Rectal smooth muscle tissue (tissue), 1 donor: Measurements from ENCODE around the gene TOR1B.
A peak's percentile ranks its signal among the peaks of the same experiment; 100 is the strongest.
"Not testable (repeated sequence)": the region's sequence is repeated elsewhere in the genome, so short reads cannot be mapped to it uniquely, and the experiment has no call there.

Source experiments
- H3K27ac ChIP-seq: one replicate; pipeline ENCODE4 v1.7.0; 2013; ENCODE audit warnings: low read depth, low read length, inconsistent platforms
- H3K27me3 ChIP-seq: one replicate; pipeline ENCODE4 v1.7.0; 2013; ENCODE audit warnings: low read length; ENCODE audit not compliant: control insufficient read depth, insufficient read depth
- H3K36me3 ChIP-seq: one replicate; pipeline ENCODE4 v1.7.0; 2013; ENCODE audit warnings: low read length; ENCODE audit not compliant: control insufficient read depth, insufficient read depth
- H3K4me1 ChIP-seq: one replicate; pipeline ENCODE4 v1.7.0; 2013; ENCODE audit warnings: low read length; ENCODE audit not compliant: control insufficient read depth, insufficient read depth
- H3K4me3 ChIP-seq: one replicate; pipeline ENCODE4 v1.7.0; 2013; ENCODE audit warnings: low read length
- H3K9ac ChIP-seq: one replicate; pipeline ENCODE4 v1.7.0; 2013; ENCODE audit warnings: low read length

TOR1B gene

DNA sequence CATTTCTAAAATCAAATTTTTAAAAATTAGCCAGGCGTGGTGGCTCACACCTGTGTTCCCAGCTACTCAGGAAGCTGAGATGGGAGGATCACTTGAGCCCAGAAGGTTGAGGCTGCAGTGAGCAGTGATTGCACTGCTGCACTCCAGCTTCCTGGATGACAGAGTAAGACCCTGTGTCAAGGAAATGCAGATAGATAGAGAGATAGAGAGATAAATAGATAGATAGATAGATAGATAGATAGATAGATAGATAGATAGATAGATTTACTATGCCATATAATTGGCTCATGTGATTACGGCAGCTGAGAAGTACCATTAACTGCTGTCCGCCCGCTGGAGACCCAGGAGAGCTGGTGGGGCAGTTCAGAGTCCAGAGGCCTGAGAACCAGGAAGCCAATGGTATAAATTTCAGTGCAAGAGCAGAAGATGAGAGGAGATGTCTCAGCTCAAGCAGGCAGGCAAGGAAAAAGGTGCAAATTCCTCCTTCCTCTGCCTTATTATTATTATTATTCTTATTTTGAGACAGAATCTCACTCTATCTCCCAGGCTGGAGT, 37.1 kb upstream of the TOR1B start:
- H3K36me3 ChIP-seq = no peaks in the 10 kb centered on the region
- H3K4me3 ChIP-seq = no peak overlapping the region
- H3K9ac ChIP-seq = no peak overlapping the region
- no peak overlapping the region for H3K27ac ChIP-seq
- no peaks in the 10 kb centered on the region for H3K27me3 ChIP-seq
- no peaks in the 10 kb centered on the region for H3K4me1 ChIP-seq

DNA sequence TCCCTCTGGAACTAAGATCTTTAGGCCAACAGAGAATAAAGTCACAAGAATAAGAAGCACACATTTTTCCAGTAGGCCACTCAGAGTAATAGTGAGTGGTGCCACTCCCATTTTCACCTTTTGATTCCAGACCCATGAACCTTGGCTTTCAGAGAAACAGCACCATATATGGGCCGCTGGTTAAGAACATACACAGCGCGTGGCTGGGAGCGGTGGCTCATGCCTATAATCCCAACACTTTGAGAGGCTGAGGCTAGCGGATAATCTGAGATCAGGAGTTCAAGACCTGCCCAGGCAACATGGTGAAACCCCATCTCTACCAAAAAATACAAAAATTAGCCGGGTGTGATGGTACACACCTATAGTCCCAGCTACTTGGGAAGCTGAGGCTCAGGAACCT, 34.5 kb upstream of the TOR1B start:
- Histone ChIP-seq H3K4me1 (no peaks in the 10 kb centered on the region), H3K9ac (no peak overlapping the region), H3K36me3 (no peaks in the 10 kb centered on the region), H3K27me3 (no peaks in the 10 kb centered on the region), H3K4me3 (no peak overlapping the region), H3K27ac (no peak overlapping the region)

DNA sequence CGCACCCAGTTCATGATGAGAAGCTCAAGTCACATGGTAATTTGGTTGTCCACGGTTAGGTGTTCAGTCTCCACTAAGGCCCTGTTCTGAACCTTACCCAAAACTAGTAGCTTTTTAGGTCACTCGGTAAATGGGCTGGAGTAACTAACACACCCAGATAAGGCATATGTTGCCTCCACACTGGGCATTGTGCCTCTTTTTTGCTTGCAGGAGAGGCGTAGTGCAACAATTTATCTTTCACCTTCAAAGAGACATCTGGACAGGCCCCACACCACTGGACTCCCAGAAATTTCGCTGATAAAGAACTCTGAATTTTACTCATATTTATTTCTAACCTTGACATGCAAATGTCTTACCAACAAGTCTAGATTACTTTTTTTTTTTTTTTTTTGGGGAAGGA, 33.3 kb upstream of the TOR1B start:
- Histone ChIP-seq H3K36me3 (no peaks in the 10 kb centered on the region), H3K9ac (no peak overlapping the region), H3K4me3 (no peak overlapping the region), H3K27me3 (no peaks in the 10 kb centered on the region), H3K27ac (no peak overlapping the region), H3K4me1 (no peaks in the 10 kb centered on the region)

DNA sequence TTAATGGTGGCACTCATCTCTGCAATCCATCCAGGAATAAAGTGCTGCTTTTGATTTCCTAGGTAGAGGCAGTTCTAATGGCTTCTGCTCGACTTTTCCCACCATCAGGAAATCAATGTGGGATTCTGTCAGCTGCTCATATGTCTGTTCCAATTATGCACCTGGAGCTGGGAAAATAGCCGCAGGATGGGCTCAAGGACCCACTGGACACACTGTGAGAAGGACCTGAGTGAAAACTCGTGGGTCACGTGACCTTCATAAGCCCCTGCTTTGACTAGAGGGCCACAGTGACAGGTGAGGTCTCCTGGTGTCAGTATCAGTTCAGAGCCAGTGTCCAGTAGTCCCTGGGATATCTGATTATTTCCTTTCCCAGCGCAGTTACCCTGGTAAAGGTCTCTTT, 32.2 kb upstream of the TOR1B start:
- no peak overlapping the region for H3K4me3 ChIP-seq
- no peak overlapping the region for H3K9ac ChIP-seq
- no peaks in the 10 kb centered on the region for H3K36me3 ChIP-seq
- no peaks in the 10 kb centered on the region for H3K27me3 ChIP-seq
- H3K4me1 ChIP-seq = no peaks in the 10 kb centered on the region
- H3K27ac ChIP-seq = no peak overlapping the region

DNA sequence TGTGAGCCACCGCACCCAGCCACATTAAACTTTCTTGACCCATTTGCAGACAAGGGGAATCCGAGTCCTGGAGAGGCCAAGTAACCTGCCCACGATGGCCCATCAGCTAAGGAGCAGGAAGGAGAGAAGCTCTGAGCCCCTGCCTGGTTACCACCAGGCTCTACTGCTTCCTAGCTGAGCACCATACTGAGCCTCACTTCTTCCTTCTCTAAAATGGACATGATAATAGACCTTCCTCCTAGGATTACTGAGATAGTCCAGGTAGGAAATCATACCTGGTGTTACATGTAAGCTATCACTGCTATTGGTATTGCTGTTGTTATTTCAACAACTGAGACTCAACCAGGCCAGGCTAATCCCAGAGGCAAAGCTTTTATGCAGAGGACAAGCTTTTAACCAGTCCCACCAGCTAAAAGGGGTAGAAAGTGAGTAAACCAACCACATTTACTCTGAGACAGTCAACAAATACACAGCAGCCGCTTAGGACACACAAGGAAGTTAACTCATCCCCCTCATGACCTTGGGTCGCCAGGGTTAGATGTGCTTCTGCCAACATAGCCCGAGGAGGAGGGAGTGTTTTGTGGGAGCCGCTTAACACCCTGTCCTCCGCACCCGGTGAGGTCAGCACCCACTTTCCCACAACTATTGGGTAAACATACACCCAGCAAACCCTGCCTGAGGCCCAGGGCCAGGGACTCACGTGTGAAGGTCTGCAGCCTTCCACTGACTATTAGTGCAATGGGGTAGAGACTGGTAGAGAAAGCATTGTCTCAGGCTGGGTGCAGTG, 29.5 kb upstream of the TOR1B start:
- no peaks in the 10 kb centered on the region for H3K36me3 ChIP-seq
- H3K4me3 ChIP-seq = no peak overlapping the region
- H3K4me1 ChIP-seq = peaks cover 6% of the 10 kb centered on the region

DNA sequence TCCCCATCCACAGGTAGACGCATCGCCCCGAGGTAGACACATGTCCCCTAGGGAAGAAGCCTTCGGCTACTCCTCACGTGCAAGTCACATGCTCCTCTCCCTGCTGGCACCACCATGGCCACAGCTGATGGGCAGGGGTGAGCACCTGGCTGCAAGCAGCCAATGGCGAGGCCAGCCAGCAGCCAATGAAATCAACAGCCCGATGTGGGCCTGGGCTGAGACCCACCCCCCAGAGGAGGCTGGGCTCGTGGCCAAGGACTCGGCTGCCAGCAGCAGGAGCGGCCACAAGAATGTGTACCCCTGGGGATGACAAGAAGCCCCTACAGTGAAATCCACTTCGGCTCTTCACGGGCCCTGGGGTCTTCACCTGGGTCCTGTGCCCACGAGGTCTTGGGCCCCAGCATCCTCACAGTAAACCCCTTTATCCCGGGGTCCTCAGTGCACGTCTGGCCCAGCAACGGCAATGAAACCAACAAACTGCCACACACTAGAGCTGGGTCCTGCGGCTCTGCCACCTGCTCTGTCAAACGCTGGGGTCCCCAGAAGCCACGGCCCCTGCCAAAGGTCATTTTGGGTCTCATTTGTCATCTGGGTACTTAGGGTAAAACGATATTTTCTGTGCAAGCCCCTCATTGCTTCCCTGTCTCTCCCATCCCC, 28.1 kb upstream of the TOR1B start:
- no peak overlapping the region for H3K9ac ChIP-seq
- peaks cover 6% of the 10 kb centered on the region for H3K4me1 ChIP-seq
- H3K36me3 ChIP-seq = no peaks in the 10 kb centered on the region
- no peak overlapping the region for H3K27ac ChIP-seq
- no peak overlapping the region for H3K4me3 ChIP-seq
- H3K27me3 ChIP-seq = no peaks in the 10 kb centered on the region

More for the DNA sequence above, 29.5 kb upstream of the TOR1B start:
- no peaks in the 10 kb centered on the region for H3K27me3 ChIP-seq
- no peak overlapping the region for H3K9ac ChIP-seq
- no peak overlapping the region for H3K27ac ChIP-seq

DNA sequence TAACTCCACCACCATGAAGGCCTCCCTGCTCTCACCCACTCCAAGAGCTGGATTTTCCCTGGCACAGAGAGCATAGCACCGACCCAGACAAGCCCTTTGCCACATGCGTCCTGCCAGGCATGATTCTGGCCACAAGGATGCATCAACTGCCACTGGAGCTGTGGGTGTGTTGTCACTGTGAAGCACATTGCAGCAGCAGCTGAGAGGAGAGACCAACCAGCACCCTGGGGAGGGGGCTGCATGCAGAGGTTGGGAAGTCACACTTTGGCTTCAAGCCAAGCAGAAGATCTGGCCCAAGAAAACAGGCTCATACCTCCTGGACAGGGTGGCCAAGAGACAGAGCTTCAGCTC, 27.6 kb upstream of the TOR1B start:
- Histone ChIP-seq H3K4me1 (peaks cover 6% of the 10 kb centered on the region), H3K4me3 (no peak overlapping the region), H3K27me3 (no peaks in the 10 kb centered on the region), H3K9ac (no peak overlapping the region), H3K36me3 (no peaks in the 10 kb centered on the region), H3K27ac (no peak overlapping the region)

DNA sequence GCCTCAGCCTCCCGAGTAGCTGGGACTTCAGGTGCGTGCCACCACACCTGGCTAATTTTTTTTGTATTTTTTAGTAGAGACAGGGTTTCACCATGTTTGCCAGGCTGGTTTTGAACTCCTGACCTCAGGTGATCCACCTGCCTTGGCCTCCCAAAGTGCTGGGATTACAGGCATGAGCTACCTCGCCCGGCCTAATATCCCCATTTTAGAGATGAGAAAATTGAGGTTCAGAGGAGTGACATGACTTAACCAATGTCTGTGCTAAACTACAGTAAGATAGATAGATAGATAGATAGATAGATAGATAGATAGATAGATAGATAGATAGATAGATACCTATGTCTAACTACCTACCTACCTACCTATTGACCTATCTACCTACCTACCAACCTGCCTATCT, 26.9 kb upstream of the TOR1B start:
- not testable (repeated sequence) for H3K9ac ChIP-seq, H3K36me3 ChIP-seq, H3K4me3 ChIP-seq, H3K27ac ChIP-seq, H3K27me3 ChIP-seq, H3K4me1 ChIP-seq

DNA sequence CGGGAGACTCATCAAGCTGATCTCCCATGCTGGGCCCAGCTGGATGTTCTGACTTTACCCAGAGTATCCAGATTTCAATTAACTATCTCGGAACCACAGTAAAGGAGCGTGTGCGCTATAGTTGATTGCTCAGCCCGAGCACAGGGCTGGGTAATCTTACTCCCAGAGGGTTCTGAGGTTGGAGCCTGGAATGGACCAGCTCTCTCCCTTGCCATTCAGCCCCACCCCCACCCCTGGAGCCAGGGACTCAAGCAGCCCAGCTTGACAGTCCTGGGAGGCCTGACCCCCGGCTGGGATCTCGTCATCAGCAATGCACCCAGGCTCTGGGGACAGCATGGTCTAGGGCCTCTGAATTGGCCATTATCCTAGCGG, 26.4 kb upstream of the TOR1B start:
- Histone ChIP-seq H3K4me3 (no peak overlapping the region), H3K36me3 (no peaks in the 10 kb centered on the region), H3K27me3 (no peaks in the 10 kb centered on the region), H3K9ac (no peak overlapping the region), H3K27ac (peak overlapping the region; percentile 57), H3K4me1 (peaks cover 6% of the 10 kb centered on the region)

DNA sequence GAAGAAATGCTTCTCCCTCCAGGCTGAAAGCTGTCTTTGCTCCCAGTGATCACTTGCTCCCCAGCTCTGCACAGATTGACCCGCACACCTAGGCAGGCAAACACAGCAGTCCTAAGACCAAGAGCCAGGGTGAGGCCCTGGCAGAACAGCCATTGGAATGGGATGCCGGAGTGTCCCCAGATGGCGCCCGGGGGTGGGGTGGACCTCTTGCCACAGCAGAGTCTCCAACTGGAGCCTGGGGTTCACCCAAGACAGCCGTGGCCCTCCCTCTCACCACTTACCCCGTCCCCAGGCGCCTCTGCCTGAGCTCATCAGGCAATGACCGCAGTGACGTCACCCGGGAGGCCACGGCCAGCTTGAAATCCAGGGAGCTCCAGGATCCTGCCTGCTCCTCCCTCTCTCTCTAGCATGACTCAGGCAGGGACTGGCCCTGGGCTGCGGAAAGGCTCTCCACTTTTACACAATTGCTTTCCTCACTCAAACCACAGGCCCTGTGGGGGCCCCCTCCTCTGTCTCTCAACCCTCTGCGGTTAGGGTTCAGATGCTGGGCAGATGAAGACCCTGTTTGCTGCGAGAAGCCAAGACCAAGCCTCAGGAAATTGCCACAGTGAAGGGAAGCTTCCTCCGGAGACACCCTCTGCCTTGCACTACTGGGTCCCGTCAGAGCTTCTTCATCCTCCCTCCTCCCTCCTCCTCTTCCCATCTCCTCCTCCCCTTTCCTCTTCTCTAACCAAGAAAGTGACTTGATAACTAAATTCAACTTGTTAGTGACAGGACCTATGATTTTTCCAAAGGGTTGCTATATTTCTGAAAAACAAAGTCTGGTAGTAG, 25.8 kb upstream of the TOR1B start:
- no peak overlapping the region for H3K4me3 ChIP-seq
- H3K27ac ChIP-seq = peak overlapping the region; percentile 57
- no peaks in the 10 kb centered on the region for H3K27me3 ChIP-seq
- no peaks in the 10 kb centered on the region for H3K36me3 ChIP-seq
- peaks cover 6% of the 10 kb centered on the region for H3K4me1 ChIP-seq
- H3K9ac ChIP-seq = no peak overlapping the region

DNA sequence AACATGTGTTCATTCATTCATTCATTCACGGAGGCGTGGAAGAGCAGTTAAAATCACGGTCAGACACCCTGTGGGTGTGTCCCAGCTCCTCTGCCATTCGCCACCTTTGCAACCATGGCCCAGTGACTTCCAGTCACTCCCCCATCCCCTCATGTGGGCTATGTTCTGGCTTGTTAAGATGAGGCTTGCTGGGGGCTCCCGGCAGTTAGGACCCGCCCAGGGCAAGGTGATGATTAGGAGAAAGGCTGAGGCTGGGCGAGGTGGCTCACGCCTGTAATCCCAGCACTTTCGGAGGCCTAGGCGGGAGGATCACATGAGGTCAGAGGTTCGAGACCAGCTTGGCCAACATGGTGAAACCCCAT, 25.2 kb upstream of the TOR1B start:
- peaks cover 6% of the 10 kb centered on the region for H3K4me1 ChIP-seq
- H3K4me3 ChIP-seq = no peak overlapping the region
- H3K9ac ChIP-seq = no peak overlapping the region
- H3K36me3 ChIP-seq = no peaks in the 10 kb centered on the region
- H3K27me3 ChIP-seq = no peaks in the 10 kb centered on the region
- peak overlapping the region; percentile 33 for H3K27ac ChIP-seq

DNA sequence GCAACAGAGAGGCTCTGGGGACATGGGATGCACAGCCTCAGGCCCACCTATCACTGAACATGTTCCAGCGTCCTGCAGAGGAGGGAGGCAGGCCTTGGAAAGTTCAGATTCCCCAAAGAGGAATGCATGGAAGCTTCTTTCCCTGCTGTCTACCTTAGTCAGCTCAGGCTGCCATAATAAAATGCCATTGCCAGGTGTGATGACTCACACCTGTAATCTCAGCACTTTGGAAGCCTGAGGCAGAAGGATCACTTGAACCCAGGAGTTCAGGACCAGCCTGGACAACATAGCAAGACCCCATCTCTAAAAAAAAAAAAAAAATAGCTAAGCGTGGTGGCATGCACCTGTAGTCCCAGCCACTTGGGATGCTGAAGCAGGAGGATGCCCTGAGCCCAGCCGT, 24.5 kb upstream of the TOR1B start:
- H3K4me3 ChIP-seq = no peak overlapping the region
- H3K36me3 ChIP-seq = no peaks in the 10 kb centered on the region
- H3K27ac ChIP-seq = no peak overlapping the region
- no peaks in the 10 kb centered on the region for H3K27me3 ChIP-seq
- peaks cover 6% of the 10 kb centered on the region for H3K4me1 ChIP-seq
- no peak overlapping the region for H3K9ac ChIP-seq
